Mucosa of rectum (tissue), 2 donors: Measurements from ENCODE around the gene CDH1.
A peak's percentile ranks its signal among the peaks of the same experiment; 100 is the strongest.

Source experiments
- H3K27ac ChIP-seq, 2 donors: one replicate each; pipeline ENCODE4 v1.7.0; 2013; ENCODE audit warnings: inconsistent platforms in 2 of 2, low read depth in 2 of 2, low read length in 2 of 2
- H3K27me3 ChIP-seq, 2 donors: one replicate each; pipeline ENCODE4 v1.7.0; 2013; ENCODE audit warnings: low read length in 2 of 2; ENCODE audit not compliant: control insufficient read depth in 2 of 2, insufficient read depth in 2 of 2
- H3K36me3 ChIP-seq, 2 donors: one replicate each; pipeline ENCODE4 v1.7.0; 2013; ENCODE audit warnings: low read length in 2 of 2; ENCODE audit not compliant: control insufficient read depth in 2 of 2, insufficient read depth in 2 of 2
- H3K4me1 ChIP-seq, 2 donors: one replicate each; pipeline ENCODE4 v1.7.0; 2013; ENCODE audit warnings: low read length in 2 of 2, mild to moderate bottlenecking in 1 of 2; ENCODE audit not compliant: control insufficient read depth in 2 of 2, insufficient read depth in 2 of 2
- H3K4me3 ChIP-seq, 2 donors: one replicate each; pipeline ENCODE4 v1.7.0; 2013; ENCODE audit warnings: low read length in 2 of 2
- H3K9ac ChIP-seq, 2 donors: one replicate each; pipeline ENCODE4 v1.7.0; 2013; ENCODE audit warnings: low read length in 2 of 2, low read depth in 1 of 2, mild to moderate bottlenecking in 1 of 2
- H3K9me3 ChIP-seq, 2 donors: one replicate each; pipeline ENCODE4 v1.7.0; 2013; ENCODE audit warnings: low read length in 2 of 2; ENCODE audit not compliant: control insufficient read depth in 2 of 2
- donor health status: healthy.
- donor health status: Normal muscosa, but diverticular disease.

Gene CDH1

GRCh38 chr16:68737046-68737729, at the start of gene CDH1:
TSS of gene CDH1 (plus strand) at chr16:68737292. CDS start at chr16:68737416, 124 bp downstream.
- Histone ChIP-seq H3K27ac (peak within 1 kb of the TSS; percentile 88 to 90), H3K27me3 (peaks cover 2 to 4% of the 10 kb centered on the region in 2 donors), H3K36me3 (peaks cover 2 to 7% of the 10 kb centered on the region in 2 donors), H3K9me3 (no peaks in the 10 kb centered on the region), H3K4me1 (peaks cover 18 to 34% of the 10 kb centered on the region in 2 donors), H3K4me3 (peak within 1 kb of the TSS; percentile 80 to 83), H3K9ac (peak within 1 kb of the TSS; percentile 79 to 92)

GRCh38 chr16:68689921-68690320, 47.2 kb upstream of the CDH1 start:
- H3K4me1 ChIP-seq: no peaks in the 10 kb centered on the region
- no peak overlapping the region for H3K27ac ChIP-seq
- no peaks in the 10 kb centered on the region for H3K27me3 ChIP-seq
- H3K4me3 ChIP-seq: no peak overlapping the region
- no peaks in the 10 kb centered on the region for H3K9me3 ChIP-seq
- H3K9ac ChIP-seq: no peak overlapping the region
- no peaks in the 10 kb centered on the region for H3K36me3 ChIP-seq

- H3K36me3 ChIP-seq: no peaks in the 10 kb centered on the region
- H3K27me3 ChIP-seq: no peaks in the 10 kb centered on the region
- H3K27ac ChIP-seq: no peak overlapping the region
These were observed 41.5 kb upstream of the CDH1 start for GRCh38 chr16:68695575-68695974.

GRCh38 chr16:68696514-68696913, 40.6 kb upstream of the CDH1 start:
- H3K4me3 ChIP-seq: no peak overlapping the region
- H3K27ac ChIP-seq: no peak overlapping the region
- no peaks in the 10 kb centered on the region for H3K36me3 ChIP-seq
- no peaks in the 10 kb centered on the region for H3K9me3 ChIP-seq
- no peak overlapping the region for H3K9ac ChIP-seq
- no peaks in the 10 kb centered on the region for H3K27me3 ChIP-seq
- H3K4me1 ChIP-seq: no peaks in the 10 kb centered on the region

More at GRCh38 chr16:68695575-68695974, 41.5 kb upstream of the CDH1 start:
- no peak overlapping the region for H3K4me3 ChIP-seq
- no peaks in the 10 kb centered on the region for H3K9me3 ChIP-seq
- no peak overlapping the region for H3K9ac ChIP-seq
- no peaks in the 10 kb centered on the region for H3K4me1 ChIP-seq

GRCh38 chr16:68698091-68698490, 39.0 kb upstream of the CDH1 start:
- H3K9me3 ChIP-seq: no peaks in the 10 kb centered on the region
- H3K9ac ChIP-seq: no peak overlapping the region
- H3K27me3 ChIP-seq: no peaks in the 10 kb centered on the region
- H3K4me1 ChIP-seq: no peaks in the 10 kb centered on the region
- no peak overlapping the region for H3K27ac ChIP-seq
- H3K4me3 ChIP-seq: no peak overlapping the region
- no peaks in the 10 kb centered on the region for H3K36me3 ChIP-seq

- Histone ChIP-seq H3K27me3 (no peaks in the 10 kb centered on the region), H3K36me3 (no peaks in the 10 kb centered on the region), H3K27ac (no peak overlapping the region), H3K9me3 (no peaks in the 10 kb centered on the region), H3K4me1 (peaks cover 0 to 4% of the 10 kb centered on the region in 2 donors), H3K9ac (no peak overlapping the region), H3K4me3 (no peak overlapping the region)
These were observed 37.0 kb upstream of the CDH1 start for GRCh38 chr16:68700120-68700519.

GRCh38 chr16:68700831-68701230, 36.3 kb upstream of the CDH1 start:
- Histone ChIP-seq H3K4me3 (no peak overlapping the region), H3K27me3 (no peaks in the 10 kb centered on the region), H3K9ac (no peak overlapping the region), H3K27ac (no peak overlapping the region), H3K36me3 (no peaks in the 10 kb centered on the region), H3K9me3 (no peaks in the 10 kb centered on the region), H3K4me1 (peaks cover 0 to 4% of the 10 kb centered on the region in 2 donors)

- H3K4me3 ChIP-seq: no peak overlapping the region
- no peaks in the 10 kb centered on the region for H3K27me3 ChIP-seq
- no peaks in the 10 kb centered on the region for H3K9me3 ChIP-seq
- no peak overlapping the region for H3K27ac ChIP-seq
- peaks cover 6 to 16% of the 10 kb centered on the region in 2 donors for H3K4me1 ChIP-seq
- no peaks in the 10 kb centered on the region for H3K36me3 ChIP-seq
- peak overlapping the region in 1 of 2 donors; percentile 41 for H3K9ac ChIP-seq
These were observed 32.7 kb upstream of the CDH1 start for GRCh38 chr16:68704232-68704867.

- H3K36me3 ChIP-seq: no peaks in the 10 kb centered on the region
- H3K9ac ChIP-seq: peak overlapping the region in 1 of 2 donors; percentile 19
- no peak overlapping the region for H3K4me3 ChIP-seq
- H3K27me3 ChIP-seq: peaks cover 0 to 2% of the 10 kb centered on the region in 2 donors
- no peaks in the 10 kb centered on the region for H3K9me3 ChIP-seq
- peak overlapping the region; percentile 70 to 78 for H3K27ac ChIP-seq
- peaks cover 6 to 16% of the 10 kb centered on the region in 2 donors for H3K4me1 ChIP-seq
These were observed 29.5 kb upstream of the CDH1 start for GRCh38 chr16:68707340-68708152.

DNA sequence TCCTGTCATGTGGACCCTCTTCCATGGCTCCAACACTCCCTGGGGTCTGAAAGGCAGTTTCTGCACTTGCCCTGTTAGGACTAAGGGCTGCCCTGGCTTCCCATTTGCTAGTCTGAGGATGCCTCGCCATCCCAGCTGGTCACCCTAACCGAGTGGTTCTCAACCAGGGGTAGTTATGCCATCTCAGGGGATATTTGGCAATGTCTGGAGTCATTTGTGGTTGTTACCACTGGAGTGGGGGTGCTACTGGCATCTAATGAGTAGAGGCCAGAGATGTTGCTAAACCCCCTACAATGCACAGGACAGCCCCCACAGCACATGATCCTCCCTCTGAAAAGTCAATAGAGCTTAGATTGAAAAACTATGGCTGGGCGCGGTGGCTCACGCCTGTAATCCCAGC, 26.9 kb upstream of the CDH1 start:
- no peak overlapping the region for H3K4me3 ChIP-seq
- H3K4me1 ChIP-seq: peaks cover 6 to 12% of the 10 kb centered on the region in 2 donors
- no peak overlapping the region for H3K27ac ChIP-seq
- peaks cover 0 to 2% of the 10 kb centered on the region in 2 donors for H3K27me3 ChIP-seq
- no peaks in the 10 kb centered on the region for H3K9me3 ChIP-seq
- no peak overlapping the region for H3K9ac ChIP-seq
- no peaks in the 10 kb centered on the region for H3K36me3 ChIP-seq
